Glomerular endothelial cell (primary cell): ENCODE data around the gene SWAP70. TPM values are rescaled to one million over a fixed set of nuclear protein-coding genes. Genes with fewer than 3 reads are reported as not detected.

Experiments
- DNase-seq: peaks from one replicate; pipeline ENCODE4 v3.0.0-alpha.2; 2011; ENCODE audit warnings: low read depth, low spot score; ENCODE audit errors: extremely low read depth
- total RNA-seq: library from RNA; depleted of rRNA; stranded (reverse); fragments of >200 nt; gene quantifications from 2 replicates; pipeline ENCODE4 v1.2.3, GENCODE V29; 2015

SWAP70 gene
- total RNA-seq, 1 donor from 2014 or later, result 96.5 TPM

DNA sequence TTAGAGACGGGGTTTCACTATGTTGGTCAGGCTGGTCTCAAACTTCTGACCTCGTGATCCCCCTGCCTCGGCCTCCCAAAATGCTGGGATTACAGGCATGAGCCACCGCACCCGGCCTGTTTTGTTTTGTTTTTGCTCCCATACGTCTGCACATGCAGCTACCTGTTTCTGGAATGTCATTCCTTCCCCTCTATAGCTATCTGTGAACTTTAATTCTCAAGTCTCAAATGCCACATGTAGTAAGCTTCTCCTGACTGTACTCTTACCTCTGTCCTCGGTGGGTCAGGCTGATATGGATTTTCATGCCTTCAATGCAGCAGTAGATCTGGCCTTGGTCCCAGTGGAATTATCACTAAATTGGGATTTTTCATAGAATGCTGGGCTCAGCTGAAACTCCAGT is 12.4 kb upstream of the SWAP70 start:
- no peak for DNase-seq

GRCh38 chr11:9651899-9652748 is 11.8 kb upstream of the SWAP70 start:
- no peak for DNase-seq

DNA sequence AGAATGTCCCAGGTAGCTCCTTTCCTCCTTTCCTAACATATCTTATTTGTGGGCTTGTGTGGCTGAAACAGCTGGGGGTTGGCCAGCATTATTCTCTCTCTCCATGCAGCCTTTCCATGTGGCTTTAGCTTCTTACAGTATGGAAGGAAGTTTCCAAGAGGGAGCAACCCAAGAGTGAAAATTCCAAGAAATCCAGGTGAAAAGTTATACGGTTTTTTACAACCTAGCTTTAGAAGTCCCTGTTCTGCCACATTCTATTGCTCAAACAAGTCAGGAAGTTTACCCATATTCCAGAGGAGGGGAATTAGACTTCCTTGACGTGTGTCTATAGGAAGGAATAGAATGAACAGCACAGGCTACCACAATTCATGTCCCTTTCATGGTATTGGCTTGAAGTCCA is 10.0 kb upstream of the SWAP70 start:
- DNase-seq, result no peak

DNA sequence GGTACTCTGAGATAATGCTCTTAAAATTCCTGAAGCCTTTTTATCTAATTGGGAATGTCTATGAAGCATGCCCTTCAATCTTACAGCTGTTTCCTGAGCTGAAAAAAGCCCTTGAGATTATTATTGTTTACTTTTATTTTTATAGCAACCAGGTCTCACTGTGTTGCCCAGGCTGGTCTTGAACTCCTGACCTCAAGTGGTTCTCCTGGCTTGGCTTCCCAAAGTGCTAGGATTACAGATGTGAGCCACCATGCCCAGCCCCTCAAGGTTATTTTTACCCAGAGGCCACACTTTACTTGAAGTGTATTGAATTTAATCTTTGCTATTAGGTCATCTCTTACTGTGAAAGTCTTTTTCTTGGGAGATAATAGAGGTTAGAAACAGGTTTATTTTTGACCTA is 7.0 kb upstream of the SWAP70 start:
- no peak for DNase-seq

GRCh38 chr11:9657531-9657930 is 6.3 kb upstream of the SWAP70 start:
- no peak for DNase-seq

DNA sequence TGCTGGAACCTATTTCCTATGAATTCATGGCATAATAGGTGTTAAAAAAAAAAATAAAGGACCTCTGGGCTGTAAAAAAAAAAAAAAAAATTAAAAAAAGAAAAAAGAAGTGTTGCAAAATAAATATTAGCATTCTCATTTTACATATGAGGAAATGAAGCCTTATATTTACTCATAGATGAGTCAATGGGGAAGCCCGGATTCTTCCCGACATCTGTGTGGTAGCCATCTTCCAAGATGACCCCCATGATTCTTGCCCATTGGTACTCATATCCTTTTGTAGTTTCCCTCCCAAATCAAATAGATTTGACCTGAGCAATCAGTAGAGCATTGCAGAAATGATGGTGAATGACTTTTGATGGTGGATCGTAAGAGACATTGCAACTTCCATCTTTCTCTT is 3.0 kb upstream of the SWAP70 start:
- DNase-seq, result no peak

DNA sequence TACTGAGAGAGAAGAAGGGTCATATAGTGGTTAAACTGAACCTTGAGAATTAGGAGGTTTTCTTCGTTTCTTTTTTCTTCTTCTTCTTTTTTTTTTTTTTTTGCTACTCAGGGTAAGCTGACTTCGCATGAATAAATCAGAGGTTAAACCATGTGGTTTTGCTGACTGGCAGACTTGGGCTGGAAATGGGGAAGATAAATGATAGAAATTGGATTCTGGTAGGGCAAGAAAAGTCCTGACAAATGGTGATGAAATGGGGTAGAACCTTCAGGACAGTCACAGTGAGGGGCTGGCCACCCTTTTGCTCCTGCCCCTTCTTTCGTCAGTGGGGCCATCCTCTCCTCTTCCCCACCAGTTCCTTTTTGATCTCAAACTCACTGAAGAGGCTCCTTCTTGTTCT is 1.6 kb upstream of the SWAP70 start:
- DNase-seq, result no peak

DNA sequence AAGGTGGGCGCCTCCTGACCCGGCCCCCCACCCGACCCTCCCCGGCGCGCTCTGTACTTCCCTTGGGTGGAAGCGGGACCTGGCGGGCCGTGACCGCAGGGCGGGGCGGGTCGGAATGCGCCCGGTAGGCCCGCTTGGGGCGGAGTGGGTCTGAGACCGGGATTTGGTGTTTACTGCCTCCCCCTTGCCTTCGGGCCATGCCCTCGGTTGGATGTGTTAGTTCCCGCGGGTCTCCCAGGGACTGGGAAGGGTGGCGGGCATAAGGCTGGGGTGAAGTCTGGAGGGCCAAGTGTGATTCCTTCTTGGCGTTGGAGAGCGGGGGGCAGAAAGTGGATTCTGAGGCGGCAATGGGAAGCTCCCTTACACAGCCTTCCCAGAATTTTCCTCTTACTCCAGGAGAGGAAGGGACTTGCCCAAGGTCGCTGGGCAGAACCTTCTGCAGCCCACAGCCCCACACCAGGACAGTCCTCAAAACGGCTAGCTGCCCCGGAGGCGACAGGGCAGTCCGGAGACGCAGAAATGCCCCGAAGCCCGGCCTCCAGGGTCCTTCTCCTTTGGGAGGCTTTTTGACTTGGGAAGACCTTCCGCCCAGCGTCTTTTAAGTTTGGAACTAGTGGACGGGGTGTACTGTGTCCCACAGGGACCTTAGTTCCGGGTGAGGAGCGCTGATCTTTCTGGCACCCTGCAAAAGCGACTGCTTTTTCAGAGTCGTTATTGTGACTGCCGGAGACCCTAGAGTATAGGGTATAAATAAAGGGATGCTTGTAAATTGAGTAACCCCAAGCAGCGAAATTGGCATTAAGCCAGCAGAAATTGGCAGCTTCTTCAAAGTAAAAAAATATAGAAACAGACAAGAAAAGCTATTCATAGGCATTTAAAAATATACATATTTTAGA is 647 bp downstream of the SWAP70 start:
- no peak for DNase-seq

DNA sequence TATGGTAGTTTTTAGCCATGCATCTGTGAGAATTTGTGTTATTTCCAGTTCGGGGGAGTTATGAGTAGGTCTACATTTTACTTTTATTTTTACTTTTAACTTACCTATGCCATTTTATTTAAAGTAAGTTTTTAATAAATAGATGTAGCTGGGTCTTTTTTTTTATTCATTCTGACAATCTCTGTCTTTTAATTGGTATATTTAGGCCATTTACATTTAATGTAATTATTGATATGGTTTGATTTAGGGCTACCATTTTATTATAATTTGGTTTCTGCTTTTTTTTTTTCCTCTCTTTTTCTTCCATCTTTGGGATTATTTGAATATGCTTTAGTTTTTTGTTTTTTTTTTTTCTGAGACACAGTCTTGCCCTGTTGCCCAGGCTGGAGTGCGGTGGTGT is 1.9 kb downstream of the SWAP70 start:
- no peak for DNase-seq

DNA sequence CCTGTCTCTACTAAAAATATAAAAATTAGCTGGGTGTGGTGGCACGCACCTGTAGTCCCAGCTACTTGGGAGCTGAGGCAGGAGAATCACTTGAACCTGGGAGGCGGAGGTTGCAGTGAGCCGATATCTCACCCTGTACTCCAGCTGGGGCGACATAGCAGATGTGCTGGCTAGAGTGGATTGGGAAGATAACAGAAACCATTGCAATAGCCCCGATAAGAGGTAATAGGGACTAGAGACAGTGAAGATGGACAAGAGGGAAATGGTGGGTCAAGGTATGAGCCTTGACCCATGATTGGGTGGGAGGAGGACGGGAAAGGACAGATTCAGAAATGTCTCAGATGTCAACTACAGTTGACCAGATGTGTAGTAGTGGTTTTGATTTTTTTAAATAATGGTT is 6.1 kb downstream of the SWAP70 start:
- DNase-seq, result no peak

- no peak for DNase-seq
Observed at GRCh38 chr11:9672288-9672916, 8.5 kb downstream of the SWAP70 start.

DNA sequence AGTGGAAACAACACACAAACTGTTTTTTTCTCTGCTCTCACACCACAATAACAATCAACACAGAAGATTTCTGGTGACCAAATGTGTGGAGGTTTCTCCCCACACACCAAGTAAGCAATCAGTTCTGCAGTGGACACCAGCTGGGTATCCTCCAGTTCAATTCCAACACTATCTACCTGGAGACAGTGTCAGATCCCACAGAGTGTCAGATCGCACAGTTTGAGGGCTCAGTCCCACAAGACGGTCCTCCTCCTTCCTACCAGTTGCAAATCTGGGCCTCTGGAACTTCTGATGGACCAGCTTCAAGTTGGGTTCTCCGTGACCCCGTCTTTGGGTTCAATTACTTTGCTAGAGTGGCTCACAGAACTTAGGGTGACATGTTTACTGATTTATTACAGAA is 9.0 kb downstream of the SWAP70 start:
- DNase-seq, result no peak

GRCh38 chr11:9675691-9676090 is 11.8 kb downstream of the SWAP70 start:
- no peak for DNase-seq

GRCh38 chr11:9677951-9678350 is 14.1 kb downstream of the SWAP70 start:
- DNase-seq, result no peak

- no peak for DNase-seq
Observed at GRCh38 chr11:9678576-9678975, 14.7 kb downstream of the SWAP70 start.

GRCh38 chr11:9680028-9680427 is 16.2 kb downstream of the SWAP70 start:
- DNase-seq, result no peak

DNA sequence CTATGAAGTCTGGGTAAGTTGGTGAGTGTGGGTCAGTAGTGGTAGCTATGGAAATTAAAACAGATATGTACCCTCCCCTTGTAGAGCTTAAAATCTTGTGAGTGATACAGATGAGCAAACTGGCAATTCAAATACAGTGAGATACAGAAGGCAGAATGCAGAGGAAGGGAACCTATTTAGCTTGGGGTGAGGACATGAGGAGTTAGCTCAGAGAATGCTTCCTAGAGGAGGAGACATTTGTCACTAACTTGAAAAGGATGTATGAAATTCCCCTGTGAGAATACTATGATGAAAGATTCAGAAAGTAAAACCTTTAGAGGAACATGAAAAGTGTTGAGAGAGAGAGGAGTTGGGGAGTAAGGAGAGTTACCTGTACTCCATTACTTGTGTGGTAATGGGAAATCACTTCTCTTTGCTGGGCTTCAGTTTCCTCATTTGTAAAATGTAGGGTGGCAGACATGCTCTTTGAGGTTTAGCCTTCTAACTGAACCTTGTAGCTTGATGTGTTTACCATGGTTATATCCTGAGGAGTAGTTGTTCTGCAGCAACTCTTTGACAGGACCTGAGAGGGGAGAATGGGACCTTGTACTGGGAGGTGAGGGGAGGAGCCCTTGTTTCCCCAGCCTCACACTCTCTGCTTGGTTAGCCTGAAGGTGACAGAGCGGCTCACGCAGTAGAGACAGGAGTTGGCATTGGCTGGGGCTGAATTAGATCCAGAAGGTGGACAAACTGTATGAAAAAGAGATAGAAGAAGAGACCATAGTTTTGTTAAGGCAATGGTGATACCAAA is 17.9 kb downstream of the SWAP70 start:
- DNase-seq, result no peak

GRCh38 chr11:9687711-9688477 is 24.0 kb downstream of the SWAP70 start:
- DNase-seq, result no peak

GRCh38 chr11:9688716-9689511 is 25.0 kb downstream of the SWAP70 start:
- peak; percentile 99 for DNase-seq
